Colonic mucosa (tissue), 4 donors: Measurements from ENCODE around the gene FGF1. TPM values are rescaled to one million over a fixed set of nuclear protein-coding genes. Genes with fewer than 3 reads are reported as not detected.

Experiments used
- DNase-seq: peaks from one replicate; pipeline ENCODE4 v3.0.0-alpha.2; 2020
- H3K27ac ChIP-seq: fragments of 200-600 bp; one replicate; pipeline ENCODE4 v1.8.0; 2021
- H3K27me3 ChIP-seq: fragments of 200-600 bp; one replicate; pipeline ENCODE4 v1.8.0; 2021
- H3K36me3 ChIP-seq: fragments of 200-600 bp; one replicate; pipeline ENCODE4 v1.8.0; 2021
- H3K4me1 ChIP-seq: fragments of 200-600 bp; one replicate; pipeline ENCODE4 v1.8.0; 2021; ENCODE audit warnings: mild to moderate bottlenecking
- H3K4me3 ChIP-seq: fragments of 200-600 bp; one replicate; pipeline ENCODE4 v1.8.0; 2021
- H3K9ac ChIP-seq, 2 donors: one replicate each; pipeline ENCODE4 v1.7.0; 2013; ENCODE audit warnings: control low read depth in 2 of 2, low read depth in 2 of 2, low read length in 2 of 2
- H3K9me3 ChIP-seq: fragments of 200-600 bp; one replicate; pipeline ENCODE4 v1.8.0; 2021
- CTCF ChIP-seq: fragments of 200-600 bp; IDR thresholded peaks from one replicate; pipeline ENCODE4 v1.8.0; 2022; ENCODE audit warnings: antibody characterized with exemption, mild to moderate bottlenecking
- intact Hi-C: fragments of 100-400 bp; cut with DNase I; formaldehyde crosslinking; loops from one replicate; pipeline ENCODE4 v1.14.1; 2022
- total RNA-seq, 2 donors: library from RNA; stranded (reverse); fragmentation: NEBNext Ultra II Directional in 1 of 2; extraction: Animal tissue kit (Norgen Biotek cat#: 25700) in 1 of 2; gene quantifications; one replicate each; pipeline ENCODE4 v1.2.1, GENCODE V29; 2021
- donor health status: healthy.
- donor health status: DM: no; HTN: no; CAD: no.
- donor health status: DM: no; HTN: no; CAD: no.

Gene FGF1
- total RNA-seq, 2 donors from 2014 or later, result 0.90 TPM; not detected in 1

- peak; percentile 98 for TF ChIP-seq CTCF
- no peak overlapping the region for H3K27ac ChIP-seq
These were observed 30.3 kb downstream of the FGF1 start for GRCh38 chr5:142655339-142656267.

GRCh38 chr5:142654578-142655058, 31.3 kb downstream of the FGF1 start:
- intact Hi-C loops, result loop anchor here (2.0 kb wide), 2 partner anchors 42 to 44 kb away; no protein-coding TSS in a partner anchor
- H3K27ac ChIP-seq, result no peak overlapping the region

More at GRCh38 chr5:142655339-142656267, 30.3 kb downstream of the FGF1 start:
- peak; percentile 79 for DNase-seq
- intact Hi-C loops, result loop anchor here (2.0 kb wide), 2 partner anchors 43 kb away; no protein-coding TSS in a partner anchor
- Histone ChIP-seq H3K4me3 (no peak overlapping the region), H3K9ac (no peak overlapping the region), H3K4me1 (peaks cover 3% of the 10 kb centered on the region), H3K9me3 (no peaks in the 10 kb centered on the region), H3K27me3 (no peaks in the 10 kb centered on the region), H3K36me3 (no peaks in the 10 kb centered on the region)

DNA sequence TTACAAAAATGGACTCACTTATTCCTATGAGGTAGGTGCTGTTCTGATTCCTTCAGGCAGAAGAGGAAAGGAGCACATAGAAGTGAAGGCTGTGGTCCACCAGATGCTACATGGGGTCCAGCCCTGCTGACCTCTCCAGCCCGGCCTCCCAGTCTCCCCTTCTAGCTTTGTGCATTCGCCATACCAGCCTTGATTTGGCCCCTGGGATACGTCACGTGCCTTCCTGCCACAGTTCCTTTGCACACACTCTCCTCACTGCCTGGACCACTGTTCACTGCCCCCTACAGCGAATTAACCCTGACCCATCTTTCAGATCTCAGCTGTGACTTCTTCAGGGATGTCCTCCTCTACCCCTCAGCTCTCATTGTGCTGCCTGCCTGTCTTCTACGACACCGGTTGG, 32.6 kb downstream of the FGF1 start:
- H3K27ac ChIP-seq, result no peak overlapping the region
- H3K36me3 ChIP-seq, result no peaks in the 10 kb centered on the region
- H3K27me3 ChIP-seq, result no peaks in the 10 kb centered on the region
- no peaks in the 10 kb centered on the region for H3K9me3 ChIP-seq
- H3K4me3 ChIP-seq, result no peak overlapping the region
- no peak for TF ChIP-seq CTCF
- H3K9ac ChIP-seq, result no peak overlapping the region
- no peak for DNase-seq
- intact Hi-C loops, result no loop called here
- H3K4me1 ChIP-seq, result peaks cover 3% of the 10 kb centered on the region

More at GRCh38 chr5:142654578-142655058, 31.3 kb downstream of the FGF1 start:
- no peak for TF ChIP-seq CTCF
- no peak for DNase-seq
- Histone ChIP-seq H3K4me1 (peaks cover 3% of the 10 kb centered on the region), H3K9me3 (no peaks in the 10 kb centered on the region), H3K4me3 (no peak overlapping the region), H3K9ac (no peak overlapping the region), H3K27me3 (no peaks in the 10 kb centered on the region), H3K36me3 (no peaks in the 10 kb centered on the region)

- no peaks in the 10 kb centered on the region for H3K36me3 ChIP-seq
- no peaks in the 10 kb centered on the region for H3K27me3 ChIP-seq
- H3K9ac ChIP-seq, result no peak overlapping the region
- intact Hi-C loops, result no loop called here
- no peak for DNase-seq
- H3K4me1 ChIP-seq, result peaks cover 3% of the 10 kb centered on the region
- no peak for TF ChIP-seq CTCF
- H3K4me3 ChIP-seq, result no peak overlapping the region
- no peaks in the 10 kb centered on the region for H3K9me3 ChIP-seq
- H3K27ac ChIP-seq, result no peak overlapping the region
These were observed 33.3 kb downstream of the FGF1 start for GRCh38 chr5:142652563-142652962.

GRCh38 chr5:142650881-142651280, 35.0 kb downstream of the FGF1 start:
- intact Hi-C loops, result no loop called here
- Histone ChIP-seq H3K9ac (no peak overlapping the region), H3K27me3 (no peaks in the 10 kb centered on the region), H3K4me3 (no peak overlapping the region), H3K27ac (no peak overlapping the region), H3K9me3 (no peaks in the 10 kb centered on the region), H3K36me3 (no peaks in the 10 kb centered on the region), H3K4me1 (peaks cover 3% of the 10 kb centered on the region)
- no peak for DNase-seq
- no peak for TF ChIP-seq CTCF
